Measurements from ENCODE around the gene SORCS1.

GRCh38 chr10:106788982-106789381, 375.5 kb downstream of the SORCS1 start:
- no peak for TF ChIP-seq EZH2 (IDR thresholded peaks at IDR 0.05; ENCODE audit: borderline replicate concordance)
- TF ChIP-seq, protein P1, sequence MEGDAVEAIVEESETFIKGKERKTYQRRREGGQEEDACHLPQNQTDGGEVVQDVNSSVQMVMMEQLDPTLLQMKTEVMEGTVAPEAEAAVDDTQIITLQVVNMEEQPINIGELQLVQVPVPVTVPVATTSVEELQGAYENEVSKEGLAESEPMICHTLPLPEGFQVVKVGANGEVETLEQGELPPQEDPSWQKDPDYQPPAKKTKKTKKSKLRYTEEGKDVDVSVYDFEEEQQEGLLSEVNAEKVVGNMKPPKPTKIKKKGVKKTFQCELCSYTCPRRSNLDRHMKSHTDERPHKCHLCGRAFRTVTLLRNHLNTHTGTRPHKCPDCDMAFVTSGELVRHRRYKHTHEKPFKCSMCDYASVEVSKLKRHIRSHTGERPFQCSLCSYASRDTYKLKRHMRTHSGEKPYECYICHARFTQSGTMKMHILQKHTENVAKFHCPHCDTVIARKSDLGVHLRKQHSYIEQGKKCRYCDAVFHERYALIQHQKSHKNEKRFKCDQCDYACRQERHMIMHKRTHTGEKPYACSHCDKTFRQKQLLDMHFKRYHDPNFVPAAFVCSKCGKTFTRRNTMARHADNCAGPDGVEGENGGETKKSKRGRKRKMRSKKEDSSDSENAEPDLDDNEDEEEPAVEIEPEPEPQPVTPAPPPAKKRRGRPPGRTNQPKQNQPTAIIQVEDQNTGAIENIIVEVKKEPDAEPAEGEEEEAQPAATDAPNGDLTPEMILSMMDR (IDR thresholded peaks at IDR 0.05; ENCODE audit: poor library complexity): no peak
- TF ChIP-seq EZH2phosphoT487 (IDR thresholded peaks at IDR 0.05; ENCODE audit: low read depth, severe bottlenecking, unreplicated experiment): no peak
